ENCODE measurements around the gene ACOT4.

- no peak for TF ChIP-seq YY1 (IDR thresholded peaks at IDR 0.05; ENCODE audit: low read depth)
- no peak for TF ChIP-seq REST (IDR thresholded peaks at IDR 0.05; ENCODE audit: low read depth)
- no peak for TF ChIP-seq USF1 (IDR thresholded peaks at IDR 0.05)
- TF ChIP-seq TEAD4 (IDR thresholded peaks at IDR 0.05) = no peak
- TF ChIP-seq FOXM1 (IDR thresholded peaks at IDR 0.05; ENCODE audit: borderline replicate concordance, low read depth) = no peak
- TF ChIP-seq CEBPB (IDR thresholded peaks at IDR 0.05) = no peak
Measured at GRCh38 chr14:73553845-73554244, 37.8 kb upstream of the ACOT4 start.

Measured in Ishikawa (cell line).